Stimulated activated effector memory CD8-positive, alpha-beta T cell treated with anti-CD3 and anti-CD28 coated beads, Interleukin-12 subunit alpha, Interleukin-12 subunit beta, amount 100 ng/mL, for 72 hours (primary cell): ENCODE measurements around the gene MLPH.
A peak's percentile ranks its signal among the peaks of the same experiment; 100 is the strongest.

Source experiments
- ATAC-seq: fragments of 150-1000 bp; cut with Tn5 transposase; 2 replicates; pipeline ENCODE4 v1.10.0; 2021
- DNase-seq, 2 donors: peaks; one replicate each; pipeline ENCODE4 v3.0.0; 2021 to 2022; ENCODE audit warnings: low spot score in 2 of 2
- H3K27ac Mint-ChIP-seq: one replicate; pipeline ENCODE4 v1.8.0; 2022; ENCODE audit warnings: mild to moderate bottlenecking, mixed read lengths
- H3K36me3 Mint-ChIP-seq: one replicate; pipeline ENCODE4 v1.8.0; 2022; ENCODE audit warnings: mild to moderate bottlenecking, mixed read lengths
- H3K4me1 Mint-ChIP-seq: one replicate; pipeline ENCODE4 v1.8.0; 2022; ENCODE audit warnings: mixed read lengths
- H3K4me3 Mint-ChIP-seq: one replicate; pipeline ENCODE4 v1.8.0; 2022; ENCODE audit warnings: mild to moderate bottlenecking, mixed read lengths
- H3K9me3 Mint-ChIP-seq: one replicate; pipeline ENCODE4 v1.8.0; 2022; ENCODE audit warnings: mixed read lengths

The MLPH gene

GRCh38 chr2:237574894-237575868 lies 88.1 kb downstream of the MLPH start:
- no peaks in the 10 kb centered on the region for H3K36me3 Mint-ChIP-seq
- peak overlapping the region; percentile 50 for H3K27ac Mint-ChIP-seq
- no peak overlapping the region for H3K4me3 Mint-ChIP-seq
- ATAC-seq, result no peak
- DNase-seq, result no peak
- H3K4me1 Mint-ChIP-seq, result peaks cover 15% of the 10 kb centered on the region
- no peaks in the 10 kb centered on the region for H3K9me3 Mint-ChIP-seq

GRCh38 chr2:237575869-237576862 lies 89.1 kb downstream of the MLPH start:
- Mint-ChIP-seq H3K9me3 (no peaks in the 10 kb centered on the region), H3K27ac (no peak overlapping the region), H3K36me3 (no peaks in the 10 kb centered on the region), H3K4me3 (no peak overlapping the region), H3K4me1 (peaks cover 15% of the 10 kb centered on the region)
- DNase-seq (no peak), ATAC-seq (no peak)

GRCh38 chr2:237576974-237577373 lies 89.9 kb downstream of the MLPH start:
- Mint-ChIP-seq H3K9me3 (no peaks in the 10 kb centered on the region), H3K36me3 (peaks cover 2% of the 10 kb centered on the region), H3K27ac (no peak overlapping the region), H3K4me1 (peaks cover 11% of the 10 kb centered on the region), H3K4me3 (no peak overlapping the region)
- DNase-seq (no peak), ATAC-seq (no peak)

GRCh38 chr2:237577458-237577857 lies 90.4 kb downstream of the MLPH start:
- Mint-ChIP-seq H3K36me3 (peaks cover 5% of the 10 kb centered on the region), H3K4me1 (peaks cover 9% of the 10 kb centered on the region), H3K9me3 (no peaks in the 10 kb centered on the region), H3K27ac (no peak overlapping the region), H3K4me3 (no peak overlapping the region)
- DNase-seq (no peak), ATAC-seq (no peak)

GRCh38 chr2:237577956-237578870 lies 91.2 kb downstream of the MLPH start:
- DNase-seq (no peak), ATAC-seq (no peak)
- no peaks in the 10 kb centered on the region for H3K9me3 Mint-ChIP-seq
- H3K4me1 Mint-ChIP-seq, result peaks cover 9% of the 10 kb centered on the region
- H3K4me3 Mint-ChIP-seq, result no peak overlapping the region
- no peak overlapping the region for H3K27ac Mint-ChIP-seq
- H3K36me3 Mint-ChIP-seq, result peaks cover 5% of the 10 kb centered on the region

GRCh38 chr2:237581326-237581725 lies 94.3 kb downstream of the MLPH start:
- H3K27ac Mint-ChIP-seq, result no peak overlapping the region
- H3K36me3 Mint-ChIP-seq, result peaks cover 5% of the 10 kb centered on the region
- DNase-seq (no peak), ATAC-seq (no peak)
- peaks cover 8% of the 10 kb centered on the region for H3K4me1 Mint-ChIP-seq
- H3K9me3 Mint-ChIP-seq, result no peaks in the 10 kb centered on the region
- H3K4me3 Mint-ChIP-seq, result no peak overlapping the region

- peak; percentile 92 for ATAC-seq
- H3K9me3 Mint-ChIP-seq, result no peaks in the 10 kb centered on the region
- no peak overlapping the region for H3K27ac Mint-ChIP-seq
- peak in 1 of 2 donors; percentile 68 for DNase-seq
- H3K4me3 Mint-ChIP-seq, result no peak overlapping the region
- peaks cover 1% of the 10 kb centered on the region for H3K4me1 Mint-ChIP-seq
- peaks cover 5% of the 10 kb centered on the region for H3K36me3 Mint-ChIP-seq
Observed at GRCh38 chr2:237581751-237582746, 95.0 kb downstream of the MLPH start.

- H3K4me1 Mint-ChIP-seq, result no peaks in the 10 kb centered on the region
- ATAC-seq (no peak), DNase-seq (no peak)
- peak overlapping the region; percentile 13 for H3K27ac Mint-ChIP-seq
- H3K9me3 Mint-ChIP-seq, result no peaks in the 10 kb centered on the region
- no peak overlapping the region for H3K4me3 Mint-ChIP-seq
- peaks cover 5% of the 10 kb centered on the region for H3K36me3 Mint-ChIP-seq
Observed at GRCh38 chr2:237583385-237584295, 96.6 kb downstream of the MLPH start.

GRCh38 chr2:237585590-237586221 lies 98.7 kb downstream of the MLPH start:
- H3K36me3 Mint-ChIP-seq, result peaks cover 5% of the 10 kb centered on the region
- ATAC-seq (no peak), DNase-seq (no peak)
- no peaks in the 10 kb centered on the region for H3K4me1 Mint-ChIP-seq
- no peak overlapping the region for H3K27ac Mint-ChIP-seq
- H3K9me3 Mint-ChIP-seq, result no peaks in the 10 kb centered on the region
- H3K4me3 Mint-ChIP-seq, result no peak overlapping the region

- DNase-seq (no peak), ATAC-seq (no peak)
- Mint-ChIP-seq H3K4me3 (no peak overlapping the region), H3K4me1 (peaks cover 10% of the 10 kb centered on the region), H3K36me3 (no peaks in the 10 kb centered on the region), H3K27ac (no peak overlapping the region), H3K9me3 (no peaks in the 10 kb centered on the region)
Observed at GRCh38 chr2:237588044-237588696, 101.1 kb downstream of the MLPH start.

- Mint-ChIP-seq H3K4me3 (no peak within 1 kb of the TSS), H3K4me1 (peaks cover 10% of the 10 kb centered on the region), H3K9me3 (no peaks in the 10 kb centered on the region), H3K27ac (no peak within 1 kb of the TSS), H3K36me3 (no peaks in the 10 kb centered on the region)
- ATAC-seq (peak; percentile 52), DNase-seq (no peak)
Observed at GRCh38 chr2:237590272-237591140, 103.5 kb downstream of the MLPH start, which contains the start of gene RAB17. RAB17 (minus strand) TSS chr2:237590734; CDS start chr2:237586154, 4,580 bp downstream.
